ENCODE results near the gene GCN1.

GRCh38 chr12:120190386-120190785 is 4.1 kb downstream of the GCN1 start:
- TF ChIP-seq CTCF (IDR thresholded peaks at IDR 0.05) (no peak), POLR2AphosphoS5 (IDR thresholded peaks at IDR 0.05; ENCODE audit: insufficient read depth in 1 of 2, low read depth in 1 of 2) (no peak)
